ENCODE data around the gene RSAD1. TPM values are rescaled to one million over a fixed set of nuclear protein-coding genes. Genes with fewer than 3 reads are reported as not detected.

The RSAD1 gene
- total RNA-seq: 8.9 and 24.0 TPM in 2 replicates

GRCh38 chr17:50478391-50479381, at the start of gene RSAD1:
TSS of gene RSAD1 (plus strand) at chr17:50478860. CDS start at chr17:50478885, 25 bp downstream.

DNA sequence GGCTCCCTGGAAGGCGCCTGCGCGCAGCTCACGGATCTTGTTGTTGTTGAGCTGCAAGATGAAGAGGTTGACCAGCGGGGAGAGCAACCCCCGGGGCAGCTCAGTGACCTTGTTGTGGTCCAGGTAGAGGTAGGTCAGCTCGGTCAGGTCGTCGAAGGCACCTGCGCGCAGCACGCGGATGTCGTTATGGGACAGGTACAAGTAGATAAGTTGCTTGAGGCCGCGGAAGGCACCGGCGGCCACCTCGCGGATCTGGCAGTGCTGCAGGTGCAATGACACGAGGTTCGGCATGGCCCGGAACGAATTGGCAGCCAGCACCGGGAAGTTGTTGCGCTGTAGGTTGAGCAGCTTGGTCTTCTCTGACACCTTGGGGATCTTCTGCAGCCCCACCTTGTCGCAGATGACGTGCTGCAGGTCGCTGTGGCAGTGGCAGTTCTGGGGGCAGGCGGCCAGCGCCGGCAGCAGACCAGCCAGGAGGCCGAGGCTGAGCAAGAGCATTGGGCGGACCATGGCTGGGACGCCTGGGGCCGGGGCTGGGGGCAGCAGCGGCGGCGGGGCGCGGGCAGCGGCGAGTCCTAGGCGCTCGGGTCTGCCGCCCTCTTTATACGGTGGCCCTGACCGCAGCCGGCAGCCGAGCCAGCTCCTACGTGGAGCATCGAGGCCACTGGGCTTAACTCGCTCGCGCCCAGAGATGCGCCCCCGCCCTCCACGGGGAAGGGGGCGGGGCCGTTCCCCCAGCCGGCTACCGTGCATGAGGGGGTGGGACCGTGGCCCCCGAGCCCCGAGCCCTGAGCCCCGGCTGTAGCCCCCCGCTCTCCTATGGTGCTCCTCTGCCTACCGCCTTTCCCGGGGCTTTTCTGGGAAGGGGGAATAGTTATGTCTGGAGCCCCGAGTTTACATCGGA, 10.1 kb upstream of the RSAD1 start, which contains the start of gene CHAD:
TSS of gene CHAD (minus strand) at position 577 of the 904 bp plus-strand sequence. CDS start at position 510, 67 bp downstream.

GRCh38 chr17:50507871-50508572, 29.4 kb downstream of the RSAD1 start, which contains the start of gene MYCBPAP:
TSS of gene MYCBPAP (plus strand) at chr17:50508439. CDS start at chr17:50508675, 236 bp downstream.

DNA sequence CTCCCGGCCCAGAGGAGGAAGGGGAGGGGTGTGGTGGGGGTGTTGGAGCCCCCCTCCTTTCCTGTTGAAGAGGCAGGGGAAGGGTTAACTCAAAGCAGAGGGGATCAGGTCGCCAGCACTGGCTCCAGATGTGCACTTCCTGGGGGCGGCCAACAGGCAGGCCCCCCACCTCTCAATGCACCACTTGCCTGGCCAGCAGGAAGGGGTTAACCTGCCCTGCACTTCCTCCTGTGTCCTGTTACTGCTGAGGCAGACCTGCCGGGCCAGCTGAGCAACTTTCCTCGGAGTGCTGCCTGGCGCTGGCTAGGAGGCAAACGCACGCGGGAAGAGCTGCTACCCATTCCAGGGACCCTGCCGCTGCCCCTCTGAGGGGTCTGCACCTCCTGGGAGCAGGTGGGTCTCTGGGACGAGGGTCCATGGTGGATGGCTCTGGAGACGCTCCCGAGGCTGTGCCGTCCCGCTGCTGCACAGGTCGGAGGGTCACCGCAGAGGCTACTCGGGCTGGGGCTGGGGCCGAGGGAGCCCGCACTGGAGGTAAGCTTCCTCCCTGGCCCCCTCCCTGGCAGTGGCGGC, 53.9 kb downstream of the RSAD1 start, which contains the start of gene EPN3:
TSS of gene EPN3 (plus strand) at position 284 of the 573 bp plus-strand sequence. CDS start 3,822 bp downstream, outside the sequence.

Other genes with a start within 250 kb of the RSAD1 start
- under 0.01 TPM in 1 of 2 replicates, not detected in the other for gene TMEM92, start 204.4 kb upstream of the RSAD1 start, total RNA-seq
- gene XYLT2, start 132.7 kb upstream of the RSAD1 start, total RNA-seq: 18.5 and 26.9 TPM in 2 replicates
- 46.3 and 48.2 TPM in 2 replicates for gene MRPL27, start 105.7 kb upstream of the RSAD1 start, total RNA-seq
- 2.9 and 3.9 TPM in 2 replicates for gene EME1, start 105.6 kb upstream of the RSAD1 start, total RNA-seq
- gene LRRC59, start 81.3 kb upstream of the RSAD1 start, total RNA-seq: 107 and 162 TPM in 2 replicates
- 11.7 and 15.7 TPM in 2 replicates for gene ACSF2, start 52.6 kb upstream of the RSAD1 start, total RNA-seq
- not detected in 2 replicates for gene CHAD, start 10.0 kb upstream of the RSAD1 start, total RNA-seq
- gene MYCBPAP, start 29.6 kb downstream of the RSAD1 start, total RNA-seq: 0.16 and 0.69 TPM in 2 replicates
- gene EPN3, start 53.9 kb downstream of the RSAD1 start, total RNA-seq: under 0.01 and 0.06 TPM in 2 replicates
- 36.3 and 40.3 TPM in 2 replicates for gene SPATA20, start 68.3 kb downstream of the RSAD1 start, total RNA-seq
- not detected in 2 replicates for gene CACNA1G, start 81.9 kb downstream of the RSAD1 start, total RNA-seq
- 0.65 and 2.2 TPM in 2 replicates for gene ABCC3, start 156.0 kb downstream of the RSAD1 start, total RNA-seq
- gene ANKRD40, start 229.1 kb downstream of the RSAD1 start, total RNA-seq: 29.0 and 37.4 TPM in 2 replicates
- gene LUC7L3, start 240.7 kb downstream of the RSAD1 start, total RNA-seq: 14.1 and 29.0 TPM in 2 replicates